Umbilical cord (tissue), 2 donors: Measurements from ENCODE around the gene CPNE2. TPM values are rescaled to one million over a fixed set of nuclear protein-coding genes. Genes with fewer than 3 reads are reported as not detected.
A peak's percentile ranks its signal among the peaks of the same experiment; 100 is the strongest.
"Not testable (repeated sequence)": the region's sequence is repeated elsewhere in the genome, so short reads cannot be mapped to it uniquely, and the experiment has no call there.

ENCODE experiments used
- DNase-seq: peaks from one replicate; pipeline ENCODE4 v3.0.0-alpha.2; 2015; ENCODE audit warnings: low spot score
- total RNA-seq: library from RNA; depleted of rRNA; stranded (reverse); fragments of >200 nt; gene quantifications from one replicate; pipeline ENCODE4 v1.2.3, GENCODE V29; 2014; ENCODE audit warnings: low replicate concordance; ENCODE audit not compliant: insufficient read depth

The CPNE2 gene
- total RNA-seq: 23.1 TPM

GRCh38 chr16:57091975-57092785, at the start of gene CPNE2:
CPNE2 (plus strand) TSS chr16:57092583; CDS start chr16:57110743, 18,160 bp downstream.
- peak; percentile 72 for DNase-seq

GRCh38 chr16:57043248-57043647, 49.1 kb upstream of the CPNE2 start:
- no peak for DNase-seq

- DNase-seq: no peak
Observed at GRCh38 chr16:57044931-57045693, 47.3 kb upstream of the CPNE2 start.

GRCh38 chr16:57045694-57046381, 46.5 kb upstream of the CPNE2 start:
- DNase-seq: peak; percentile 84

GRCh38 chr16:57048095-57048494, 44.3 kb upstream of the CPNE2 start:
- DNase-seq: no peak

GRCh38 chr16:57049678-57050077, 42.7 kb upstream of the CPNE2 start:
- DNase-seq: no peak

GRCh38 chr16:57051696-57052228, 40.6 kb upstream of the CPNE2 start:
- DNase-seq: no peak

GRCh38 chr16:57053206-57053605, 39.2 kb upstream of the CPNE2 start:
- DNase-seq: no peak

GRCh38 chr16:57054338-57054737, 38.0 kb upstream of the CPNE2 start:
- DNase-seq: no peak

GRCh38 chr16:57054771-57055170, 37.6 kb upstream of the CPNE2 start:
- DNase-seq: no peak

- DNase-seq: no peak
Observed at GRCh38 chr16:57055671-57056070, 36.7 kb upstream of the CPNE2 start.

GRCh38 chr16:57058291-57058861, 34.0 kb upstream of the CPNE2 start:
- DNase-seq: no peak

- DNase-seq: no peak
Observed at GRCh38 chr16:57060323-57061083, 31.9 kb upstream of the CPNE2 start.

- DNase-seq: peak; percentile 34
Observed at GRCh38 chr16:57061084-57061905, 31.1 kb upstream of the CPNE2 start.

GRCh38 chr16:57062329-57062728, 30.1 kb upstream of the CPNE2 start:
- DNase-seq: no peak

GRCh38 chr16:57063189-57063588, 29.2 kb upstream of the CPNE2 start:
- DNase-seq: not testable (repeated sequence)

GRCh38 chr16:57064995-57065394, 27.4 kb upstream of the CPNE2 start:
- DNase-seq: no peak

- DNase-seq: no peak
Observed at GRCh38 chr16:57066625-57067024, 25.8 kb upstream of the CPNE2 start.

- DNase-seq: no peak
Observed at GRCh38 chr16:57067347-57067746, 25.0 kb upstream of the CPNE2 start.

- no peak for DNase-seq
Observed at GRCh38 chr16:57069053-57069452, 23.3 kb upstream of the CPNE2 start.
